ENCODE data around the gene C11orf91. TPM values are rescaled to one million over a fixed set of nuclear protein-coding genes. Genes with fewer than 3 reads are reported as not detected.
"Not testable (repeated sequence)": the region's sequence is repeated elsewhere in the genome, so short reads cannot be mapped to it uniquely, and the experiment has no call there.

The C11orf91 gene
- total RNA-seq, 1 donor: not detected

- no peak for DNase-seq (ENCODE audit: low read depth)
- no peak for TF ChIP-seq CTCF (IDR thresholded peaks at IDR 0.05; ENCODE audit: insufficient read depth, low read depth, low read length)
Observed at GRCh38 chr11:33684003-33684706, 16.5 kb downstream of the C11orf91 start.

GRCh38 chr11:33682446-33682845, 18.2 kb downstream of the C11orf91 start:
- DNase-seq (ENCODE audit: low read depth): no peak
- H3K4me3 ChIP-seq (ENCODE audit: low read depth, low read length): no peak overlapping the region

More at GRCh38 chr11:33684003-33684706, 16.5 kb downstream of the C11orf91 start:
- no peak overlapping the region for H3K4me3 ChIP-seq (ENCODE audit: low read depth, low read length)

GRCh38 chr11:33682019-33682418, 18.6 kb downstream of the C11orf91 start:
- no peak for TF ChIP-seq CTCF (IDR thresholded peaks at IDR 0.05; ENCODE audit: insufficient read depth, low read depth, low read length)
- H3K4me3 ChIP-seq (ENCODE audit: low read depth, low read length): no peak overlapping the region
- no peak for DNase-seq (ENCODE audit: low read depth)

More at GRCh38 chr11:33682446-33682845, 18.2 kb downstream of the C11orf91 start:
- TF ChIP-seq CTCF (IDR thresholded peaks at IDR 0.05; ENCODE audit: insufficient read depth, low read depth, low read length): peak; percentile 22

DNA sequence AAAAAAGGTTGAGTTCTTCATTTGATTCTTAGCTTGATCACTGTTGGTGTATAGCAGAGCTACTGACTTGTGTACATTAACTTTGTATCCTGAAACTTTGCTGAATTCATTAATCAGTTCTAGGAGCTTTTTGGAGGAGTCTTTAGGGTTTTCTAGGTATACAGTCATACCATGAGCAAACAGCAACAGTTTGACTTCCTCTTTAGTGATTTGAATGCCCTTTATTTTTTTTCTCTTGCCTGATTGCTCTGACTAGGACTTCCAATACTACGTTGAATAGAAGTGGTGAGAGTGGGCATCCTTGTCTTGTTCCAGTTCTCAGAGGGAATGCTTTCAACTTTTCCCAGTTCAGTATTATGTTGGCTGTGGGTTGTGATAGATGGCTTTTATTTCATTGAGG, 22.0 kb downstream of the C11orf91 start:
- DNase-seq (ENCODE audit: low read depth): not testable (repeated sequence)

GRCh38 chr11:33674035-33674814, 26.4 kb downstream of the C11orf91 start:
- no peak for TF ChIP-seq CTCF (IDR thresholded peaks at IDR 0.05; ENCODE audit: insufficient read depth, low read depth, low read length)
- no peak for DNase-seq (ENCODE audit: low read depth)
- H3K4me3 ChIP-seq (ENCODE audit: low read depth, low read length): no peak overlapping the region

More for the DNA sequence above, 22.0 kb downstream of the C11orf91 start:
- H3K4me3 ChIP-seq (ENCODE audit: low read depth, low read length): not testable (repeated sequence)

- DNase-seq (ENCODE audit: low read depth): no peak
- TF ChIP-seq CTCF (IDR thresholded peaks at IDR 0.05; ENCODE audit: insufficient read depth, low read depth, low read length): no peak
- no peak overlapping the region for H3K4me3 ChIP-seq (ENCODE audit: low read depth, low read length)
Observed at GRCh38 chr11:33672273-33672672, 28.4 kb downstream of the C11orf91 start.

DNA sequence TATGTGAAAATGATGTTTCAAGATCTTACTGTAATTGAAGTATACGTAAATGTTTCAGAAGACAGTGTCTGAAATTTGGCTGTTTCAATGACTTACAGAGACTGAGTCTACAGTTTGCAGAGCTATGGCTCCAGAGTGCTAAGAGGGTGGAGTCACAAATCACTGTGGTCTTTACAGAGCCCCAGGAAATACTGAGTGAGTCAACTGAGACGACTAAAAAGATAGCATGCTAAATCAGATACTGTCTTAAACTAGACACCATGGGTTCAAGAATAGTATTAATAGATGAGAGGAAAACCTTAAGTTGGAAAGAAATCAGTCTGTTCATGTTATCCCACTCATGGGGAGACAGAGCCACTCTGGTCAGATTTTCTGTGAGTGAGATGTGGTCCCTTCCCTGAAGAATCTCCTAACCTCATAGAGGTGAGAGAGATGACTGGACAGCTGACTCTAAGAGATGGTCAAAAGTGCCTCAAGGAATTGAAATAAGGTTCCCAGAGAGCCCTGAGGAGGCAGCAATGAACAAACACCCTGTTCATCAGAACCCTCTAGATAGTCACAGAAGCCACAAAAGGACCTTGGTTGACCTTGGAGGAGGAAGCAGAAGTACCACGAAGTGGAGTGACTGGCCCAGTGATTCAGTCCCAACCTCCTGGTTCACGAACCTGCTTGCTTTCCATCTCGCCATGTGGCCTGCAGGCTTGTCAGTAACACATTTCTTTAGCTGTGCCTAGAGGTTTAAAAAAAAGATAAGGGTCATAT, 30.2 kb downstream of the C11orf91 start:
- H3K4me3 ChIP-seq (ENCODE audit: low read depth, low read length): no peak overlapping the region
- DNase-seq (ENCODE audit: low read depth): peak; percentile 24
- TF ChIP-seq CTCF (IDR thresholded peaks at IDR 0.05; ENCODE audit: insufficient read depth, low read depth, low read length): no peak

Measured in fibroblast of villous mesenchyme (primary cell).